CD4-positive, alpha-beta T cell treated with Interferon alpha-2 for 1 hour (primary cell): ENCODE measurements around the gene CHRNA5.
"Not testable (repeated sequence)": the region's sequence is repeated elsewhere in the genome, so short reads cannot be mapped to it uniquely, and the experiment has no call there.

ENCODE experiments used
- DNase-seq, 2 donors: peaks; one replicate each; pipeline ENCODE4 v3.0.0-alpha.2; 2020 to 2022

CHRNA5 gene

GRCh38 chr15:78565951-78566774, 843 bp downstream of the CHRNA5 start:
- no peak for DNase-seq

- no peak for DNase-seq
Measured at GRCh38 chr15:78567531-78567930, 2.2 kb downstream of the CHRNA5 start.

- DNase-seq, result no peak
Measured at GRCh38 chr15:78570710-78571109, 5.4 kb downstream of the CHRNA5 start.

DNA sequence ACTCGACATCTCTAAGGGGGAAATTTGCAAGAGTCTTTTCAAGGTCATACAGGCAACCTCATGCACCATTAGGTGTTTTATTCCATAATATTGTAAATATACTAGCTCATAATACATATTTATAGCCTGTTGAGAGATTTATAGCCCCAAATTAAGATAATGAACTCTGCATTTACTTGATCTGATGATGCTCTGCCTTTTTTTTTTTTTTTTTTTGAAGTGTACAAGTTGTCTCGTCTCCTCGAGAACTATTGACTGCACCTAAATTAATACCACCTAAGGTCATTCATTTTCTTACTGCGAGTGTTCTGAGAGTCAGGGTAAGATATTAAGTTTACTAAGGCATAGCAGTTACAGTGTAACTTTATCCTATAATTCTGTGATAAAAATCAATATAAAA, 6.1 kb downstream of the CHRNA5 start:
- DNase-seq, result no peak

- no peak for DNase-seq
Measured at GRCh38 chr15:78573416-78573815, 8.1 kb downstream of the CHRNA5 start.

DNA sequence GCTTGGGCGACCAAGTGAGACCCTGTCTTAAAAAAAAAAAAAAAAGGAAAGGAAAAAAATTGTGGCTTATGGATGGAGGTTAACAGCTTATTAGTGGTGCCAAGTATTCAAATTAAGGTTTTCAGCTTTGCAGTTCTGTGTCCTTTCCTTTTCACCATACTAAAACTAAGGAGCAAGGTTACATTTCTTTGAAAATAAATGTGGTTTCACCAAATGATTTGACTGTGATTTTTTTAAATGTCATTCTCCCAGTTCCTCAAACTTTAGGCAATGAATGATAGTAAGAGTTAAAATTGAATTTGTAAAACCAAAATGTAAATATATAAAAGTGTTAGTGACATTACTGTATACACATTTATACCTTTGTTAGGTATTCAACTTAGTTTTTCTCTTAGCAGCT, 9.6 kb downstream of the CHRNA5 start:
- no peak for DNase-seq

GRCh38 chr15:78597583-78597982, 32.3 kb downstream of the CHRNA5 start:
- DNase-seq, result no peak

DNA sequence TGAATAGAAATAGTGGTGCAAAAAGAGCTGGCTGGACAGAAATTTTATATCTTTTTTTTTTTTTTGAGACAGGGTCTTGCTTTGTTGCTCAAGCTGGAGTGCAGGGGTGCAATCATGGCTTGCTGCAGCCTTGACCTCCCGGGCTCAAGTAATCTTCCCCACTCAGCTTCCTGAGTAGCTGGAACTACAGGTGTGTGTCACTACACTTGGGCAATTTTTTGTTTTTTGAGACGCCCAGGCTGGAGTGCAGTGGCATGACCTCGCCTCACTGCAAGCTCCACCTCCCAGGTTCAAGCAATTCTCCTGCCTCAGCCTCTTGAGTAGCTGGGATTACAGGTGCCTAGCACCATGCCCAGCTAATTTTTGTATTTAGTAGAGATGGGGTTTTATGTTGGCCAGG, 33.0 kb downstream of the CHRNA5 start:
- no peak for DNase-seq

DNA sequence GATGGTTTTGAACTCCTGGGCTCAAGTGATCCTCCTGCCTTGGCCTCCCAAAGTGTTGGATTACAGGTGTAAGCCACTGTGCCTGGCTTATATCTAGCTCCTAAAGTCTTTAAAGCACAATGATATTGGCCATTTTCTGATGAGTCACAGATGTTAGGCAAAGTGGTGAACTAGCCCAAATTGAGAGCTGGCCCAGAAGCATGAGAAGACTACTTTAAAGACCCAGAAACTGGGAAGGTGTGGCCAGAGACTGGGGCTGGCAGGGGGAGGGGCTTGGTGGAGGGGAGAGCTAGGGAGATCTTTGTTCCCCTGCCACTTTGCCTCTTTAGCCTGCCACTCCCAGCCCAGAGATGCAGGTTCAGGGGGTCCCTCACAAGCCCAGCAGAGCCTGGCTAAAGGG, 33.9 kb downstream of the CHRNA5 start:
- DNase-seq, result no peak

- DNase-seq, result no peak
Measured at GRCh38 chr15:78603467-78603866, 38.1 kb downstream of the CHRNA5 start.

DNA sequence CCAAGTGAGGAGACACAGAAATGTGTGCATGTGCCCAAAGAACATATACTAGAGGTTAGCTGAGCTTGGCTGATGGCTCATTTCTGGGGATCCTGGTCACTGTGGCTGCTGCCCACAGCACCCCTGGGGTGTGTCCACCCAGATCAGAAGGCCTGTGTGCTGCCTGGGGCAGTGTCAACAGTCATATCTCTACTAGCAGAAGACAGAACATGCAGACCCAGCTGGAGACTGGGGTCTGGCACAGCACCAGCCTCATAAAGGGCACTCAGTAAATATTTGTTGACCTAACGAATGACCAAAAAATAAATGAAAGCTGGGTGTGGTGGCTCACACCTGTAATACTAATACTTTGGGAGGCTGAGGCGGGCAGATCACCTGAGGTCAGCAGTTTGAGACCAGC, 39.1 kb downstream of the CHRNA5 start:
- no peak for DNase-seq

- no peak for DNase-seq
Measured at GRCh38 chr15:78605201-78605600, 39.9 kb downstream of the CHRNA5 start.

GRCh38 chr15:78605680-78606079, 40.4 kb downstream of the CHRNA5 start:
- DNase-seq, result no peak

DNA sequence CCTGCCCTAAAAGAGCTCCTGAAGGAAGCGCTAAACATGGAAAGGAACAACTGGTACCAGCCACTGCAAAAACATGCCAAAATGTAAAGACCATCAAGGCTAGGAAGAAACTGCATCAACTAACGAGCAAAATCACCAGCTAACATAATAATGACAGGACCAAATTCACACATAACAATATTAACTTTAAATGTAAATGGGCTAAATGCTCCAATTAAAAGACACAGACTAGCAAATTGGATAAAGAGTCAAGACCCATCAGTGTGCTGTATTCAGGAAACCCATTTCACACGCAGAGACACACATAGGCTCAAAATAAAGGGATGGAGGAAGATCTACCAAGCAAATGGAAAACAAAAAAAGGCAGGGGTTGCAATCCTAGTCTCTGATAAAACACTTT, 44.2 kb downstream of the CHRNA5 start:
- not testable (repeated sequence) for DNase-seq

GRCh38 chr15:78614021-78614420, 48.7 kb downstream of the CHRNA5 start:
- no peak for DNase-seq

DNA sequence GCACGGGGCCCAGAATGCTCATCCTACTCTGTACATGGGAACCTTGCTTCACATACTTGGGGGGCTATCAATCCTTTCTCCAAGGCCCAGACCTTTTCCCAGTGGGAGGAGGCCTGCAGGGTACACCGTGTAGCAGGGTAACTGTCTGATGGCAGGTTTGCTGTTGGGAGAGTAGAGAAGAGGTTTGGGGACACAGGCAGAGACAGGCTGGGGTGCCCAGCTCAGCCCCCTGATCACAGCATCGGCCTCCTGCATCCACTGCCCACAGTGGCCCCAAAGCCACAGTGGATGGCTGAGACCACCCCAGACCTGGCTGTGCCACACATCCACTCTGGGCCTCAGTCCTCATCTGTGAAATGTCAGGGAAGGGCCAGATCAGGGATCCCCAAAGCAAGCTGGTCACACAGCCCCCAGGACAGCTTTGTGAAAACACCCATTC, 49.9 kb downstream of the CHRNA5 start:
- DNase-seq, result no peak

GRCh38 chr15:78616506-78616905, 51.2 kb downstream of the CHRNA5 start:
- no peak for DNase-seq

DNA sequence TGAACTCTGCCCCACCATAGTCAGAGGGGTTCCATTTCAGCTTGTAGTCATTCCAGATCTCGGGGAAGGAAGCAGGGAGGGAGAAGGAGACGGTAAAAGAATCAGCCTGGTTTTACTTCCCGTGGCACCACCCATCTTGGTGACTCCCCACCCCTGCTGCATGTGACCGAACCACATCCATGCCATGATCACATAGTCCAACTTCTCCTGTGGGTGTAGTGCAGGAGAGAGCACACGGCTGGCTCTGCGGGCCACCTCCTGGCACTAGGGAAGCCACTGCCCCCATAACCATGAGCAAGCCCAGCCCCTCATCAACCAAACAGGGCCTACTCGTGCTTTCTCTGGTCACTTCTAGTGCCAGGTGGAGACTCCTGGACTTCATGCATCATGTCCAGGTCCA, 51.8 kb downstream of the CHRNA5 start:
- DNase-seq, result no peak

- DNase-seq, result no peak
Measured at GRCh38 chr15:78617516-78617915, 52.2 kb downstream of the CHRNA5 start.

- DNase-seq, result no peak
Measured at GRCh38 chr15:78618064-78618463, 52.7 kb downstream of the CHRNA5 start.

GRCh38 chr15:78618490-78618934, 53.2 kb downstream of the CHRNA5 start:
- DNase-seq, result peak; percentile 71 to 76

GRCh38 chr15:78619022-78619950, 54.0 kb downstream of the CHRNA5 start:
- no peak for DNase-seq

- no peak for DNase-seq
Measured at GRCh38 chr15:78620021-78620526, 54.8 kb downstream of the CHRNA5 start.
